ENCODE measurements around the gene STX5. TPM values are rescaled to one million over a fixed set of nuclear protein-coding genes. Genes with fewer than 3 reads are reported as not detected.

The STX5 gene
- total and polyA plus RNA-seq, 9 of the 15 experiments (the other 6 are each of a cell fraction or from before 2014, with no cell fraction given) = 2.8 to 28.6 (median 23.7) TPM

- POLR2A ChIA-PET = interaction anchor here (0.9 to 4.5 kb wide), 9 partner anchors 7 to 64 kb away, joined by 3 to 40 read pairs (median 8); partner anchors contain the start of genes NXF1, SLC3A2, STX5 and TEX54
- DNase-seq (ENCODE audit: extremely low read depth in 1 of 4, low spot score in 3 of 4) (no peak), ATAC-seq (no peak), FAIRE-seq (no peak)
- BruUV-seq (replicated peaks) = no TSS peak
- Histone ChIP-seq H3K27me3 (ENCODE audit: control insufficient read depth in 2 of 2, insufficient read depth in 2 of 2, low read length in 2 of 2) (no peaks in the 10 kb centered on the region), H3K4me3 (no peak overlapping the region), H3K9me1 (ENCODE audit: control insufficient read depth, insufficient read depth, low read length) (no peaks in the 10 kb centered on the region), H3K4me2 (ENCODE audit: insufficient read depth, low read length) (no peak overlapping the region), H4K20me1 (replicated peaks; ENCODE audit: control insufficient read depth, insufficient read depth, low read length) (no peaks in the 10 kb centered on the region), H3K79me2 (ENCODE audit: control insufficient read depth, insufficient read depth, low read length) (no peaks in the 10 kb centered on the region), H3K27ac (ENCODE audit: extremely low read depth, low read depth, low read length) (no peak overlapping the region), H2AFZ (ENCODE audit: low read depth, low read length) (no peak overlapping the region), H3K4me1 (replicated peaks in 1 of 2; ENCODE audit: control insufficient read depth in 2 of 2, insufficient read depth in 2 of 2, low read length in 2 of 2) (no peaks in the 10 kb centered on the region; a peak in 2 of 5 replicates), H3K36me3 (ENCODE audit: control insufficient read depth, insufficient read depth, low read length) (peaks cover 22% of the 10 kb centered on the region; the same call in 2 of the 3 replicates), H3K9ac (ENCODE audit: insufficient read depth in 1 of 2, low read depth in 2 of 2, low read length in 2 of 2) (no peak overlapping the region), H3K9me3 (replicated peaks; ENCODE audit: control insufficient read depth, insufficient read depth, low read depth, low read length) (no peaks in the 10 kb centered on the region)
- CTCF ChIA-PET (ENCODE audit: low intra/inter-chr PET ratio) = no interaction called here
- WGBS (ENCODE audit: insufficient coverage, low coverage, missing lambda C conversion rate) = 90% methylated on average over 3 of the region's 8 CpGs
- intact Hi-C loops (cut with micrococcal nuclease) = no loop called here
- in situ Hi-C loops (cut with MboI) = no loop called here
- TF ChIP-seq GATAD2B (IDR thresholded peaks at IDR 0.05; ENCODE audit: borderline replicate concordance) (no peak), ZBTB2 (IDR thresholded peaks at IDR 0.05) (no peak), OTX1 (CRISPR knock-in tag; IDR thresholded peaks at IDR 0.05) (no peak), ZSCAN29 (IDR thresholded peaks at IDR 0.05) (no peak), ZNF644 (tag; IDR thresholded peaks at IDR 0.05; ENCODE audit: low read depth) (no peak), XRCC3 (IDR thresholded peaks at IDR 0.05) (no peak), CCAR2 (IDR thresholded peaks at IDR 0.05; ENCODE audit: low read depth, low read length) (no peak), SPI1 (IDR thresholded peaks at IDR 0.05; ENCODE audit: borderline replicate concordance, low read depth, low read length) (no peak), TOE1 (IDR thresholded peaks at IDR 0.05; ENCODE audit: borderline replicate concordance) (no peak), TOE1 (CRISPR knock-in tag; IDR thresholded peaks at IDR 0.05; ENCODE audit: borderline replicate concordance, low read depth) (no peak), PHF20 (IDR thresholded peaks at IDR 0.05; ENCODE audit: partially characterized antibody) (no peak), PYGO2 (tag; IDR thresholded peaks at IDR 0.05) (no peak), SMAD4 (CRISPR knock-in tag; conservative IDR thresholded peaks at IDR 0.05) (no peak), ZNF217 (CRISPR knock-in tag; IDR thresholded peaks at IDR 0.05) (no peak), NONO (IDR thresholded peaks at IDR 0.05; ENCODE audit: low read depth in 2 of 2, low read length in 1 of 2) (no peak)
- TF ChIP-seq, protein P1, sequence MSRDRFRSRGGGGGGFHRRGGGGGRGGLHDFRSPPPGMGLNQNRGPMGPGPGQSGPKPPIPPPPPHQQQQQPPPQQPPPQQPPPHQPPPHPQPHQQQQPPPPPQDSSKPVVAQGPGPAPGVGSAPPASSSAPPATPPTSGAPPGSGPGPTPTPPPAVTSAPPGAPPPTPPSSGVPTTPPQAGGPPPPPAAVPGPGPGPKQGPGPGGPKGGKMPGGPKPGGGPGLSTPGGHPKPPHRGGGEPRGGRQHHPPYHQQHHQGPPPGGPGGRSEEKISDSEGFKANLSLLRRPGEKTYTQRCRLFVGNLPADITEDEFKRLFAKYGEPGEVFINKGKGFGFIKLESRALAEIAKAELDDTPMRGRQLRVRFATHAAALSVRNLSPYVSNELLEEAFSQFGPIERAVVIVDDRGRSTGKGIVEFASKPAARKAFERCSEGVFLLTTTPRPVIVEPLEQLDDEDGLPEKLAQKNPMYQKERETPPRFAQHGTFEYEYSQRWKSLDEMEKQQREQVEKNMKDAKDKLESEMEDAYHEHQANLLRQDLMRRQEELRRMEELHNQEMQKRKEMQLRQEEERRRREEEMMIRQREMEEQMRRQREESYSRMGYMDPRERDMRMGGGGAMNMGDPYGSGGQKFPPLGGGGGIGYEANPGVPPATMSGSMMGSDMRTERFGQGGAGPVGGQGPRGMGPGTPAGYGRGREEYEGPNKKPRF (IDR thresholded peaks at IDR 0.05; ENCODE audit: low read depth, low read length) = no peak
- TF ChIP-seq, protein P2, sequence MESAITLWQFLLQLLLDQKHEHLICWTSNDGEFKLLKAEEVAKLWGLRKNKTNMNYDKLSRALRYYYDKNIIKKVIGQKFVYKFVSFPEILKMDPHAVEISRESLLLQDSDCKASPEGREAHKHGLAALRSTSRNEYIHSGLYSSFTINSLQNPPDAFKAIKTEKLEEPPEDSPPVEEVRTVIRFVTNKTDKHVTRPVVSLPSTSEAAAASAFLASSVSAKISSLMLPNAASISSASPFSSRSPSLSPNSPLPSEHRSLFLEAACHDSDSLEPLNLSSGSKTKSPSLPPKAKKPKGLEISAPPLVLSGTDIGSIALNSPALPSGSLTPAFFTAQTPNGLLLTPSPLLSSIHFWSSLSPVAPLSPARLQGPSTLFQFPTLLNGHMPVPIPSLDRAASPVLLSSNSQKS (CRISPR knock-in tag; IDR thresholded peaks at IDR 0.05) = no peak
- TF ChIP-seq, protein P3, sequence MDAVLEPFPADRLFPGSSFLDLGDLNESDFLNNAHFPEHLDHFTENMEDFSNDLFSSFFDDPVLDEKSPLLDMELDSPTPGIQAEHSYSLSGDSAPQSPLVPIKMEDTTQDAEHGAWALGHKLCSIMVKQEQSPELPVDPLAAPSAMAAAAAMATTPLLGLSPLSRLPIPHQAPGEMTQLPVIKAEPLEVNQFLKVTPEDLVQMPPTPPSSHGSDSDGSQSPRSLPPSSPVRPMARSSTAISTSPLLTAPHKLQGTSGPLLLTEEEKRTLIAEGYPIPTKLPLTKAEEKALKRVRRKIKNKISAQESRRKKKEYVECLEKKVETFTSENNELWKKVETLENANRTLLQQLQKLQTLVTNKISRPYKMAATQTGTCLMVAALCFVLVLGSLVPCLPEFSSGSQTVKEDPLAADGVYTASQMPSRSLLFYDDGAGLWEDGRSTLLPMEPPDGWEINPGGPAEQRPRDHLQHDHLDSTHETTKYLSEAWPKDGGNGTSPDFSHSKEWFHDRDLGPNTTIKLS (IDR thresholded peaks at IDR 0.05; ENCODE audit: borderline replicate concordance, low read depth) = no peak
Measured at GRCh38 chr11:62816557-62816956, 15.3 kb downstream of the STX5 start.

Data from K562 (cell line).